Smooth muscle cell (in vitro differentiated cells): ENCODE measurements around the gene CD209. TPM values are rescaled to one million over a fixed set of nuclear protein-coding genes. Genes with fewer than 3 reads are reported as not detected.

Experiments
- DNase-seq: peaks from one replicate; lab custom pipeline; 2025; ENCODE audit not compliant: unreplicated experiment; lab: John Stamatoyannopoulos, UW
- H2AFZ ChIP-seq: fragments of 200-600 bp; sonication (generic); 2 replicates; pipeline ENCODE4 v1.6.0; 2016; ENCODE audit warnings: antibody characterized with exemption, low read depth, mild to moderate bottlenecking
- H3F3A ChIP-seq: fragments of 200-600 bp; sonication (generic); 2 replicates; pipeline ENCODE4 v1.6.0; 2017; ENCODE audit warnings: antibody characterized with exemption, low read depth
- H3K27ac ChIP-seq: fragments of 200-600 bp; sonication (generic); 2 replicates; pipeline ENCODE4 v1.5.1; 2016; ENCODE audit warnings: low read depth, mild to moderate bottlenecking
- H3K27me3 ChIP-seq: fragments of 200-600 bp; sonication (generic); 2 replicates; pipeline ENCODE4 v1.6.1; 2016; ENCODE audit warnings: low read depth, mild to moderate bottlenecking
- H3K36me3 ChIP-seq: fragments of 200-600 bp; sonication (generic); 2 replicates; pipeline ENCODE4 v1.5.1; 2016; ENCODE audit warnings: low read depth
- H3K4me1 ChIP-seq: fragments of 200-600 bp; sonication (generic); 2 replicates; pipeline ENCODE4 v1.5.1; 2016; ENCODE audit warnings: low read depth
- H3K4me2 ChIP-seq: fragments of 200-600 bp; sonication (generic); 2 replicates; pipeline ENCODE4 v1.6.0; 2016; ENCODE audit warnings: mild to moderate bottlenecking
- H3K4me3 ChIP-seq: fragments of 200-600 bp; sonication (generic); 2 replicates; pipeline ENCODE4 v1.5.1; 2016; ENCODE audit warnings: mild to moderate bottlenecking
- H3K79me2 ChIP-seq: fragments of 200-600 bp; sonication (generic); 2 replicates; pipeline ENCODE4 v1.6.0; 2016; ENCODE audit warnings: low read depth, mild to moderate bottlenecking
- H3K9ac ChIP-seq: fragments of 200-600 bp; sonication (generic); 2 replicates; pipeline ENCODE4 v1.6.0; 2016; ENCODE audit warnings: low read depth
- H3K9me3 ChIP-seq: fragments of 200-600 bp; sonication (generic); replicated peaks from 2 replicates; pipeline ENCODE4 v1.5.1; 2016; ENCODE audit warnings: low read depth
- H4K20me1 ChIP-seq: fragments of 200-600 bp; sonication (generic); 2 replicates; pipeline ENCODE4 v1.6.0; 2016; ENCODE audit warnings: low read depth
- WGBS: methylation state at CpG from one replicate; pipeline ENCODE4 v1.1.7; 2016; ENCODE audit warnings: low lambda C conversion rate; 5-methylcytosine and 5-hydroxymethylcytosine counted together
- polyA plus RNA-seq: library from polyadenylated mRNA; unstranded; fragments of >200 nt; fragmentation: Nextera tagmentation; extraction: Ambion mirVana; gene quantifications from 2 replicates; pipeline ENCODE4 v1.2.1, GENCODE V29; 2016
- total RNA-seq: library from RNA; depleted of rRNA; stranded (reverse); fragments of >200 nt; gene quantifications from 2 replicates; pipeline ENCODE4 v1.2.3, GENCODE V29; 2014
- TF ChIP-seq, protein P1 (sequence below): fragments of 200-600 bp; sonication (generic); IDR thresholded peaks from 2 replicates; pipeline ENCODE4 v1.5.1; 2017; ENCODE audit warnings: borderline replicate concordance, mild to moderate bottlenecking, antibody characterized with exemption; ENCODE audit not compliant: insufficient read depth, poor library complexity, severe bottlenecking

Gene CD209
- total and polyA plus RNA-seq, 2 experiments from 2014 or later, result not detected

DNA sequence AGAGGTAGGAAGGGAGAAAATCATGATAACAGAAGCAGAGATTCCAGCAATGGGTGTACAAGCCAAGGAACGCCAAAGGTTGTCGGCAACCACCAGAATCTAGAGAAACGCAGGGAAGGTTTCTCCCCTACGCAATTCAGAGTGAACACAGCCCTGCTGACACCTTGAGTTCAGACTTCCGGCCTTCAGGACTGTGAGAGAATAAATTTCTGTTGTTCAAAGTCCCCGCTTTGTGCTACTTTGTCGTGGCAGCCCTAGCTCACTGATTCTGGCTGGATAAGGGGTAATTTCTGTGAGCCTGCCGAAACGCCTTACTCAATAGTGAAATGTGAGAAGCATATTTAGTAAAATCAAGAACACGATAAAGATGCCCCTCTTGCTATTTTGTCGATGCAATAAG is 10.1 kb downstream of the CD209 start:
- DNase-seq, result no peak
- Histone ChIP-seq H3F3A (no peaks in the 10 kb centered on the region), H3K4me2 (no peak overlapping the region), H2AFZ (no peak overlapping the region), H3K27me3 (peaks cover 27% of the 10 kb centered on the region), H3K27ac (no peak overlapping the region), H3K36me3 (no peaks in the 10 kb centered on the region), H3K4me3 (no peak overlapping the region), H4K20me1 (no peaks in the 10 kb centered on the region), H3K4me1 (no peaks in the 10 kb centered on the region), H3K9me3 (no peaks in the 10 kb centered on the region), H3K9ac (no peak overlapping the region), H3K79me2 (no peaks in the 10 kb centered on the region)
- 84% methylated on average over 11 of the region's 11 CpGs for WGBS
- TF ChIP-seq, protein P1, sequence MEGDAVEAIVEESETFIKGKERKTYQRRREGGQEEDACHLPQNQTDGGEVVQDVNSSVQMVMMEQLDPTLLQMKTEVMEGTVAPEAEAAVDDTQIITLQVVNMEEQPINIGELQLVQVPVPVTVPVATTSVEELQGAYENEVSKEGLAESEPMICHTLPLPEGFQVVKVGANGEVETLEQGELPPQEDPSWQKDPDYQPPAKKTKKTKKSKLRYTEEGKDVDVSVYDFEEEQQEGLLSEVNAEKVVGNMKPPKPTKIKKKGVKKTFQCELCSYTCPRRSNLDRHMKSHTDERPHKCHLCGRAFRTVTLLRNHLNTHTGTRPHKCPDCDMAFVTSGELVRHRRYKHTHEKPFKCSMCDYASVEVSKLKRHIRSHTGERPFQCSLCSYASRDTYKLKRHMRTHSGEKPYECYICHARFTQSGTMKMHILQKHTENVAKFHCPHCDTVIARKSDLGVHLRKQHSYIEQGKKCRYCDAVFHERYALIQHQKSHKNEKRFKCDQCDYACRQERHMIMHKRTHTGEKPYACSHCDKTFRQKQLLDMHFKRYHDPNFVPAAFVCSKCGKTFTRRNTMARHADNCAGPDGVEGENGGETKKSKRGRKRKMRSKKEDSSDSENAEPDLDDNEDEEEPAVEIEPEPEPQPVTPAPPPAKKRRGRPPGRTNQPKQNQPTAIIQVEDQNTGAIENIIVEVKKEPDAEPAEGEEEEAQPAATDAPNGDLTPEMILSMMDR, result no peak

DNA sequence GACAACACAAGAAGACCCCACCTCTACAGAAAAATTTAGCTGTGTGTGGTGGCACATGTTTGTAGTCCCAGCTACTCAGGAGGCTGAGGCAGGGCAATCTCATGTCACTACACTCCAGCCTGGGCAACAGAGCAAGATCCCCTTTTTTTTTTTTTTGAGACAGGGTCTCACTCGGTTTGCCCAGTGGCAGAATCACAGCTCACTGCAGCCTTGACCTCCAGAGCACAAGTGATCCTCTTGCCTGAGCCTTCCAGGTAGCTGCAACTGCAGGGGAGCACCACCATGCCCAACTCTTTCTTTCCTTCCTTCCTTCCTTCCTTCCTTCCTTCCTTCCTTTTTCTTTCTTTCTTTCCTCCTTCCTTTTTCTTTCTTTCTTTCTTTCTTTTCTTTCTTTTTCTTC is 11.2 kb downstream of the CD209 start:
- H3K4me3 ChIP-seq, result no peak overlapping the region
- H3K4me1 ChIP-seq, result no peaks in the 10 kb centered on the region
- no peak overlapping the region for H3K9ac ChIP-seq
- no peaks in the 10 kb centered on the region for H3F3A ChIP-seq
- TF ChIP-seq, protein P1, result no peak
- H4K20me1 ChIP-seq, result no peaks in the 10 kb centered on the region
- DNase-seq, result no peak
- 75% methylated on average over 1 of the region's 1 CpG for WGBS
- H3K79me2 ChIP-seq, result no peaks in the 10 kb centered on the region
- H3K27ac ChIP-seq, result no peak overlapping the region
- H3K27me3 ChIP-seq, result peaks cover 38% of the 10 kb centered on the region
- H3K9me3 ChIP-seq, result no peaks in the 10 kb centered on the region
- H2AFZ ChIP-seq, result no peak overlapping the region
- H3K4me2 ChIP-seq, result no peak overlapping the region
- H3K36me3 ChIP-seq, result no peaks in the 10 kb centered on the region

GRCh38 chr19:7734220-7735203 is 12.8 kb downstream of the CD209 start:
- WGBS, result 58% methylated on average over 12 of the region's 12 CpGs
- Histone ChIP-seq H3K27ac (no peak overlapping the region), H4K20me1 (no peaks in the 10 kb centered on the region), H3K9ac (no peak overlapping the region), H3K36me3 (no peaks in the 10 kb centered on the region), H3K4me1 (no peaks in the 10 kb centered on the region), H3F3A (no peaks in the 10 kb centered on the region), H3K4me2 (no peak overlapping the region), H3K9me3 (no peaks in the 10 kb centered on the region), H3K27me3 (peaks cover 49% of the 10 kb centered on the region), H3K79me2 (no peaks in the 10 kb centered on the region), H3K4me3 (no peak overlapping the region), H2AFZ (no peak overlapping the region)
- DNase-seq, result no peak
- TF ChIP-seq, protein P1, result no peak

DNA sequence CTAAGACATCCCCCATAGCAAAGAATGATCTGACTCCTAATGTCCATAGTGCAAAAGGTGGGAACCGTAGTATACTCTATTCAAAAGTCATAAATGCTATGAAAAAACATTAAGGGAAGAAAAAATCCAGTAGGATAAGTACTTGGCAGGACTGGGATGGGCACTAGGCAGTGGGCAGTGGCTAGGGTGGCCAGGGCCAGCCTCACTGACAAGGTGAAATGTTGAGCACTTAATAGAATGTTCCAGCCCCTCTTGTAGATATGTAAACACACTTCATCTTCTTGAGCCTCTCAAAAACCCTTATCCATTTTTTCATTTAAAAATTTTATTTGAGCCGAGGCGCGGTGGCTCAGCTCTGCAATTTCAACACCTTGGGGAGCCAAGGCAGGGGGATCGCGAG is 14.0 kb downstream of the CD209 start:
- no peaks in the 10 kb centered on the region for H3K4me1 ChIP-seq
- H3K36me3 ChIP-seq, result no peaks in the 10 kb centered on the region
- no peak overlapping the region for H2AFZ ChIP-seq
- H3F3A ChIP-seq, result no peaks in the 10 kb centered on the region
- peaks cover 60% of the 10 kb centered on the region for H3K27me3 ChIP-seq
- no peak for DNase-seq
- H4K20me1 ChIP-seq, result no peaks in the 10 kb centered on the region
- 78% methylated on average over 6 of the region's 6 CpGs for WGBS
- H3K9ac ChIP-seq, result no peak overlapping the region
- no peak overlapping the region for H3K4me3 ChIP-seq
- TF ChIP-seq, protein P1, result no peak
- no peaks in the 10 kb centered on the region for H3K9me3 ChIP-seq
- no peak overlapping the region for H3K27ac ChIP-seq
- no peaks in the 10 kb centered on the region for H3K79me2 ChIP-seq
- no peak overlapping the region for H3K4me2 ChIP-seq
